Measurements from ENCODE around the gene CLOCK. TPM values are rescaled to one million over a fixed set of nuclear protein-coding genes. Genes with fewer than 3 reads are reported as not detected.
A peak's percentile ranks its signal among the peaks of the same experiment; 100 is the strongest.

Gene CLOCK
- total RNA-seq, 1 experiment from 2014 or later = 19.4 TPM

DNA sequence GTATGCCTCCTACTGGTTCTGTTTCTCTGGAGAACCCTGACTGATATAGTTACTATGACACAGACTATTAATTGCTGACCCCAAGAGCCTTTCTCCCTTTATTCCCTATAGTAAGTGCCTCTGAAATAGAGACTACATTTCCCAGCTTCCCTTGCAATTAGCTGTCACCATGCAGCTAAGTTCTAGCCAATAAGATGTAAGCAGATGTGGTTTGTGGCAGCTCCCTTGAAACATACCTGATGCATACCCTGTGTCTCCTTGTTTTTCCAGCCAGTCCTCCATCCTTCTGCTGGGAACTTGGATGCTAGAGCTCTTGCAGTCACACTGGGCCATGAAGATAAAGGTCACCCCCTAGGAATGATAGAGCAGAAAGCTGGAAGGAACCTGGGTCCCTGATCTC, 160.6 kb downstream of the CLOCK start:
- 0 out of 2 replicates have a peak, but pooled peaks cover 3% of the 10 kb centered on the region for H3F3A ChIP-seq (ENCODE audit: insufficient read depth, low read depth)
- H4K20me1 ChIP-seq (ENCODE audit: insufficient read depth) = no peaks in the 10 kb centered on the region
- H3K36me3 ChIP-seq (ENCODE audit: low read depth) = no peaks in the 10 kb centered on the region
- no peaks in the 10 kb centered on the region for H3K9me3 ChIP-seq (ENCODE audit: insufficient read depth, low read depth)
- TF ChIP-seq EZH2 (IDR thresholded peaks at IDR 0.05; ENCODE audit: low read depth) = no peak
- no peak for TF ChIP-seq CTCF (conservative IDR thresholded peaks at IDR 0.05)
- H3K79me2 ChIP-seq (ENCODE audit: low read depth) = no peaks in the 10 kb centered on the region
- H3K27me3 ChIP-seq (ENCODE audit: insufficient read depth, low read depth) = no peaks in the 10 kb centered on the region
- H3K4me1 ChIP-seq (replicated peaks; ENCODE audit: insufficient read depth) = peaks cover 12% of the 10 kb centered on the region
- no peaks in the 10 kb centered on the region for H3K9me2 ChIP-seq (ENCODE audit: insufficient read depth)
- ChIA-PET POLR2A (ENCODE audit: unreplicated experiment) (interaction anchor here (0.6 to 0.7 kb wide), 2 partner anchors 9 to 159 kb away, joined by 3 to 15 read pairs; partner anchors contain the start of gene TMEM165), CTCF (no interaction called here)
- intact Hi-C loops (cut with micrococcal nuclease; ENCODE audit: unreplicated experiment) = no loop called here
- no peak overlapping the region for H3K27ac ChIP-seq
- no peak for DNase-seq
- H3K4me3 ChIP-seq = no peak overlapping the region
- BruUV-seq (replicated peaks) = no TSS peak
- H2AFZ ChIP-seq = no peak overlapping the region
- no peak overlapping the region for H3K4me2 ChIP-seq

DNA sequence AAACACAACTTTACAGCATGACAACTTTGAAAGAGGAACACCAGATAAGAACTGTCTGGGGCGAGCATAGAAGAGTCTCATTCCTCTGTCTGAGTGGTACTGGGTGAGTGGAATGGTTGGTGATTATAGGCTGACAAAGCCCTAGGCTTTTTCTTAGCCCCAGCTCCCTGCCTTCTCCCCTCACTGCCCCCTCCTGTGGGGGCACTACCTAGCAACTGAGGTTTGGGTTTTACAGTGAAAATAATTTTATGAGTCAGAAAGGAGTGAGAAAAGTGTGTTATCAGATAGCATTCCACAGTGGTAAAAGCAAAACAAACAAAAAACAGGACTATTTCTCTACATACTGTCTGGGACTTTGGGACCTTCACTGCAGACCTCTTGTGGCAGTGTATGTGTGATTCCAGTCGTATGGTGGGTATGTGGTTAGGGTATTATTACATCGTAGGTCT, 161.5 kb downstream of the CLOCK start:
- H3K36me3 ChIP-seq (ENCODE audit: low read depth) = no peaks in the 10 kb centered on the region
- CTCF ChIA-PET = interaction anchor here (1.0 kb wide), 1 partner anchor 10 kb away, joined by 4 read pairs; the partner anchor contains the start of gene TMEM165
- peak overlapping the region; percentile 29; the same call in 1 of the 2 replicates for H3K4me2 ChIP-seq

DNA sequence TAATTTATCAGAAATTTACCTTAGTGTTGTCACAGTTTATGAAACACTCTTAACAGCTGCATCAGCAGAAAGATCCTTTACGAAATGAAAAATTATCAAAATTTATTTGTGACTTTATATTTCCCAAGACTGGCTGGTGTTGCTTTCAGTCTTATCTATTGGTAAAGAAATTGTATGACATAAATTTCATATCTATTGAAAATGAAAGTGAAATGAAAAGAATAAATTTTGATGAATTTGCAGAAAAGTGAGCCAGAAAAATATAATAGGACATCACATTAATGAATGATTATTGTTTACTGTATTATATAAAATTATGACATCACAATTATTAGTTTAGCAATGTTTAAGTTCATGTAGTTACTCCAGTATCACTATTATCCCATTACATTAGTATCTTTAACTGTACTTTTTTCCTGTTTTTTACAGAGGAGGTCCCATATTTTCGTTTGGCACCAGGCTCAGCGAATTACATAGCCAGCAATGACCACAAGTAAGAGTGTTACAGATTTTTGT, 164.2 kb downstream of the CLOCK start:
- DNase-seq = no peak
- no peak overlapping the region for H2AFZ ChIP-seq
- ChIA-PET CTCF (no interaction called here), POLR2A (ENCODE audit: unreplicated experiment) (no interaction called here)
- no TSS peak for BruUV-seq (replicated peaks)
- peaks cover 17% of the 10 kb centered on the region; the same call in 1 of the 2 replicates for H3F3A ChIP-seq (ENCODE audit: insufficient read depth, low read depth)
- intact Hi-C loops (cut with micrococcal nuclease; ENCODE audit: unreplicated experiment) = no loop called here
- H3K4me2 ChIP-seq = no peak overlapping the region
- TF ChIP-seq EZH2 (IDR thresholded peaks at IDR 0.05; ENCODE audit: low read depth) (no peak), CTCF (conservative IDR thresholded peaks at IDR 0.05) (no peak)
- no peaks in the 10 kb centered on the region for H3K27me3 ChIP-seq (ENCODE audit: insufficient read depth, low read depth)
- no peak overlapping the region for H3K4me3 ChIP-seq
- H3K4me1 ChIP-seq (replicated peaks; ENCODE audit: insufficient read depth) = peaks cover 30% of the 10 kb centered on the region
- H4K20me1 ChIP-seq (ENCODE audit: insufficient read depth) = no peaks in the 10 kb centered on the region
- H3K9me2 ChIP-seq (ENCODE audit: insufficient read depth) = no peaks in the 10 kb centered on the region
- H3K36me3 ChIP-seq (ENCODE audit: low read depth) = no peaks in the 10 kb centered on the region
- no peak overlapping the region for H3K27ac ChIP-seq
- H3K79me2 ChIP-seq (ENCODE audit: low read depth) = no peaks in the 10 kb centered on the region
- no peaks in the 10 kb centered on the region for H3K9me3 ChIP-seq (ENCODE audit: insufficient read depth, low read depth)

More for the DNA sequence above, 161.5 kb downstream of the CLOCK start:
- TF ChIP-seq CTCF (conservative IDR thresholded peaks at IDR 0.05) = no peak
- no peak for TF ChIP-seq EZH2 (IDR thresholded peaks at IDR 0.05; ENCODE audit: low read depth)
- H3K27me3 ChIP-seq (ENCODE audit: insufficient read depth, low read depth) = no peaks in the 10 kb centered on the region
- H2AFZ ChIP-seq = no peak overlapping the region
- H3F3A ChIP-seq (ENCODE audit: insufficient read depth, low read depth) = 0 out of 2 replicates have a peak, but pooled peaks cover 3% of the 10 kb centered on the region
- H3K4me3 ChIP-seq = no peak overlapping the region
- H3K27ac ChIP-seq = no peak overlapping the region; the same call in 1 of the 2 replicates
- H4K20me1 ChIP-seq (ENCODE audit: insufficient read depth) = no peaks in the 10 kb centered on the region
- peaks cover 13% of the 10 kb centered on the region for H3K4me1 ChIP-seq (replicated peaks; ENCODE audit: insufficient read depth)
- no TSS peak for BruUV-seq (replicated peaks)
- intact Hi-C loops (cut with micrococcal nuclease; ENCODE audit: unreplicated experiment) = no loop called here
- no peaks in the 10 kb centered on the region for H3K9me2 ChIP-seq (ENCODE audit: insufficient read depth)
- no peaks in the 10 kb centered on the region for H3K79me2 ChIP-seq (ENCODE audit: low read depth)
- no peaks in the 10 kb centered on the region for H3K9me3 ChIP-seq (ENCODE audit: insufficient read depth, low read depth)
- peak in 1 of 2 experiments; percentile 41 for DNase-seq
- POLR2A ChIA-PET (ENCODE audit: unreplicated experiment) = no interaction called here
